Measurements from ENCODE around the gene DNASE1.
"Not testable (repeated sequence)": the region's sequence is repeated elsewhere in the genome, so short reads cannot be mapped to it uniquely, and the experiment has no call there.

The DNASE1 gene

GRCh38 chr16:3645504-3646347, 8.8 kb upstream of the DNASE1 start:
- no peak for DNase-seq (ENCODE audit: low spot score in 2 of 2)
- H3K36me3 Mint-ChIP-seq (ENCODE audit: insufficient read depth) = peaks cover 3% of the 10 kb centered on the region
- no peak overlapping the region for H3K27ac Mint-ChIP-seq (ENCODE audit: low read depth)
- H3K4me3 Mint-ChIP-seq = no peak overlapping the region
- no peak for ATAC-seq (replicated peaks; ENCODE audit: extremely low read depth, poor library complexity, severe bottlenecking)
- H3K27me3 Mint-ChIP-seq = no peaks in the 10 kb centered on the region
- H3K4me1 Mint-ChIP-seq = peaks cover 5% of the 10 kb centered on the region
- no peaks in the 10 kb centered on the region for H3K9me3 Mint-ChIP-seq

GRCh38 chr16:3646348-3646920, 8.1 kb upstream of the DNASE1 start:
- H3K27ac Mint-ChIP-seq (ENCODE audit: low read depth) = no peak overlapping the region
- H3K4me3 Mint-ChIP-seq = no peak overlapping the region
- peaks cover 5% of the 10 kb centered on the region for H3K4me1 Mint-ChIP-seq
- H3K9me3 Mint-ChIP-seq = no peaks in the 10 kb centered on the region
- ATAC-seq (replicated peaks; ENCODE audit: extremely low read depth, poor library complexity, severe bottlenecking) (no peak), DNase-seq (ENCODE audit: low spot score in 2 of 2) (no peak)
- no peaks in the 10 kb centered on the region for H3K27me3 Mint-ChIP-seq
- H3K36me3 Mint-ChIP-seq (ENCODE audit: insufficient read depth) = peaks cover 6% of the 10 kb centered on the region

- H3K4me3 Mint-ChIP-seq = no peak overlapping the region
- H3K27me3 Mint-ChIP-seq = no peaks in the 10 kb centered on the region
- no peak for DNase-seq (ENCODE audit: low spot score in 2 of 2)
- peaks cover 9% of the 10 kb centered on the region for H3K36me3 Mint-ChIP-seq (ENCODE audit: insufficient read depth)
- no peaks in the 10 kb centered on the region for H3K9me3 Mint-ChIP-seq
- no peak for ATAC-seq (replicated peaks; ENCODE audit: extremely low read depth, poor library complexity, severe bottlenecking)
- peak overlapping the region; percentile 72 for H3K27ac Mint-ChIP-seq (ENCODE audit: low read depth)
- peaks cover 11% of the 10 kb centered on the region for H3K4me1 Mint-ChIP-seq
Observed at GRCh38 chr16:3650631-3651265, 3.7 kb upstream of the DNASE1 start.

GRCh38 chr16:3651461-3652372, 2.8 kb upstream of the DNASE1 start:
- H3K36me3 Mint-ChIP-seq (ENCODE audit: insufficient read depth) = peaks cover 10% of the 10 kb centered on the region
- H3K4me3 Mint-ChIP-seq = no peak overlapping the region
- no peaks in the 10 kb centered on the region for H3K27me3 Mint-ChIP-seq
- ATAC-seq (replicated peaks; ENCODE audit: extremely low read depth, poor library complexity, severe bottlenecking) = no peak
- no peak for DNase-seq (ENCODE audit: low spot score in 2 of 2)
- no peaks in the 10 kb centered on the region for H3K9me3 Mint-ChIP-seq
- peaks cover 6% of the 10 kb centered on the region for H3K4me1 Mint-ChIP-seq
- peak overlapping the region; percentile 72 for H3K27ac Mint-ChIP-seq (ENCODE audit: low read depth)

GRCh38 chr16:3652373-3653195, 1.9 kb upstream of the DNASE1 start:
- no peak for DNase-seq (ENCODE audit: low spot score in 2 of 2)
- no peak overlapping the region for H3K27ac Mint-ChIP-seq (ENCODE audit: low read depth)

GRCh38 chr16:3655030-3655395, 522 bp downstream of the DNASE1 start:
- H3K27me3 Mint-ChIP-seq = no peaks in the 10 kb centered on the region
- H3K27ac Mint-ChIP-seq (ENCODE audit: low read depth) = no peak overlapping the region
- no peak overlapping the region for H3K4me3 Mint-ChIP-seq
- peaks cover 6% of the 10 kb centered on the region for H3K4me1 Mint-ChIP-seq
- ATAC-seq (replicated peaks; ENCODE audit: extremely low read depth, poor library complexity, severe bottlenecking) = no peak
- no peak for DNase-seq (ENCODE audit: low spot score in 2 of 2)
- no peaks in the 10 kb centered on the region for H3K9me3 Mint-ChIP-seq
- H3K36me3 Mint-ChIP-seq (ENCODE audit: insufficient read depth) = peaks cover 21% of the 10 kb centered on the region

More at GRCh38 chr16:3652373-3653195, 1.9 kb upstream of the DNASE1 start:
- no peaks in the 10 kb centered on the region for H3K27me3 Mint-ChIP-seq
- no peaks in the 10 kb centered on the region for H3K9me3 Mint-ChIP-seq
- peaks cover 6% of the 10 kb centered on the region for H3K4me1 Mint-ChIP-seq
- no peak overlapping the region for H3K4me3 Mint-ChIP-seq
- no peak for ATAC-seq (replicated peaks; ENCODE audit: extremely low read depth, poor library complexity, severe bottlenecking)
- peaks cover 16% of the 10 kb centered on the region for H3K36me3 Mint-ChIP-seq (ENCODE audit: insufficient read depth)

GRCh38 chr16:3655396-3656159, 1.1 kb downstream of the DNASE1 start:
- no peaks in the 10 kb centered on the region for H3K27me3 Mint-ChIP-seq
- H3K9me3 Mint-ChIP-seq = no peaks in the 10 kb centered on the region
- H3K4me1 Mint-ChIP-seq = peaks cover 6% of the 10 kb centered on the region
- no peak overlapping the region for H3K4me3 Mint-ChIP-seq
- no peak for ATAC-seq (replicated peaks; ENCODE audit: extremely low read depth, poor library complexity, severe bottlenecking)
- DNase-seq (ENCODE audit: low spot score in 2 of 2) = no peak
- H3K36me3 Mint-ChIP-seq (ENCODE audit: insufficient read depth) = peaks cover 19% of the 10 kb centered on the region
- no peak overlapping the region for H3K27ac Mint-ChIP-seq (ENCODE audit: low read depth)

- not testable (repeated sequence) for H3K27ac Mint-ChIP-seq (ENCODE audit: low read depth)
Observed at GRCh38 chr16:3656160-3656490, 1.6 kb downstream of the DNASE1 start.

GRCh38 chr16:3656491-3657468, 2.3 kb downstream of the DNASE1 start:
- DNase-seq (ENCODE audit: low spot score in 2 of 2) (no peak), ATAC-seq (replicated peaks; ENCODE audit: extremely low read depth, poor library complexity, severe bottlenecking) (no peak)
- Mint-ChIP-seq H3K27me3 (no peaks in the 10 kb centered on the region), H3K9me3 (no peaks in the 10 kb centered on the region), H3K4me3 (no peak overlapping the region), H3K36me3 (ENCODE audit: insufficient read depth) (peaks cover 21% of the 10 kb centered on the region), H3K4me1 (peaks cover 6% of the 10 kb centered on the region), H3K27ac (ENCODE audit: low read depth) (no peak overlapping the region)

More at GRCh38 chr16:3656160-3656490, 1.6 kb downstream of the DNASE1 start:
- H3K9me3 Mint-ChIP-seq; H3K4me3 Mint-ChIP-seq; DNase-seq (ENCODE audit: low spot score in 2 of 2); H3K4me1 Mint-ChIP-seq; H3K27me3 Mint-ChIP-seq; ATAC-seq (replicated peaks; ENCODE audit: extremely low read depth, poor library complexity, severe bottlenecking): not testable (repeated sequence)
- peaks cover 19% of the 10 kb centered on the region for H3K36me3 Mint-ChIP-seq (ENCODE audit: insufficient read depth)

GRCh38 chr16:3659251-3659650, 4.8 kb downstream of the DNASE1 start:
- H3K9me3 Mint-ChIP-seq = no peaks in the 10 kb centered on the region
- H3K27me3 Mint-ChIP-seq = no peaks in the 10 kb centered on the region
- peaks cover 23% of the 10 kb centered on the region for H3K36me3 Mint-ChIP-seq (ENCODE audit: insufficient read depth)
- no peak overlapping the region for H3K4me3 Mint-ChIP-seq
- DNase-seq (ENCODE audit: low spot score in 2 of 2) = no peak
- H3K27ac Mint-ChIP-seq (ENCODE audit: low read depth) = peak overlapping the region; percentile 36
- no peak for ATAC-seq (replicated peaks; ENCODE audit: extremely low read depth, poor library complexity, severe bottlenecking)
- peaks cover 2% of the 10 kb centered on the region for H3K4me1 Mint-ChIP-seq
